Measurements from ENCODE around the gene ACAP1. TPM values are rescaled to one million over a fixed set of nuclear protein-coding genes. Genes with fewer than 3 reads are reported as not detected.
A peak's percentile ranks its signal among the peaks of the same experiment; 100 is the strongest.

The ACAP1 gene
- total RNA-seq, 1 donor from 2014 or later = 12.0 TPM

GRCh38 chr17:7313890-7314718, 22.2 kb upstream of the ACAP1 start:
- intact Hi-C loops (cut with DNase I) = no loop called here
- H3K27ac ChIP-seq = peak overlapping the region; percentile 93 to 95
- DNase-seq (ENCODE audit: low spot score in 2 of 2) = no peak
- no peaks in the 10 kb centered on the region for H3K27me3 ChIP-seq
- TF ChIP-seq CTCF (IDR thresholded peaks at IDR 0.05) = no peak
- H3K4me1 ChIP-seq = peaks cover 13 to 41% of the 10 kb centered on the region in 2 donors
- H3K4me3 ChIP-seq = peak overlapping the region; percentile 81 to 88
- H3K9me3 ChIP-seq = no peaks in the 10 kb centered on the region
- H3K36me3 ChIP-seq = peaks cover 66 to 67% of the 10 kb centered on the region in 2 donors

- Histone ChIP-seq H3K4me1 (peaks cover 10 to 33% of the 10 kb centered on the region in 2 donors), H3K27ac (peak within 1 kb of the TSS; percentile 93 to 95), H3K9me3 (no peaks in the 10 kb centered on the region), H3K4me3 (peak within 1 kb of the TSS; percentile 81 to 88), H3K27me3 (no peaks in the 10 kb centered on the region), H3K36me3 (peaks cover 60 to 64% of the 10 kb centered on the region in 2 donors)
- intact Hi-C loops (cut with DNase I) = loop anchor here (1.0 kb wide), 1 partner anchor 14 kb away; the partner anchor contains the start of gene NEURL4
- TF ChIP-seq CTCF (IDR thresholded peaks at IDR 0.05) = no peak
- peak; percentile 61 to 96 for DNase-seq (ENCODE audit: low spot score in 2 of 2)
These were observed 21.4 kb upstream of the ACAP1 start, which contains the start of gene GPS2 for GRCh38 chr17:7314719-7315569. Gene GPS2, minus strand, starts transcription at chr17:7315360. Its CDS starts 308 bp downstream, at chr17:7315052.

DNA sequence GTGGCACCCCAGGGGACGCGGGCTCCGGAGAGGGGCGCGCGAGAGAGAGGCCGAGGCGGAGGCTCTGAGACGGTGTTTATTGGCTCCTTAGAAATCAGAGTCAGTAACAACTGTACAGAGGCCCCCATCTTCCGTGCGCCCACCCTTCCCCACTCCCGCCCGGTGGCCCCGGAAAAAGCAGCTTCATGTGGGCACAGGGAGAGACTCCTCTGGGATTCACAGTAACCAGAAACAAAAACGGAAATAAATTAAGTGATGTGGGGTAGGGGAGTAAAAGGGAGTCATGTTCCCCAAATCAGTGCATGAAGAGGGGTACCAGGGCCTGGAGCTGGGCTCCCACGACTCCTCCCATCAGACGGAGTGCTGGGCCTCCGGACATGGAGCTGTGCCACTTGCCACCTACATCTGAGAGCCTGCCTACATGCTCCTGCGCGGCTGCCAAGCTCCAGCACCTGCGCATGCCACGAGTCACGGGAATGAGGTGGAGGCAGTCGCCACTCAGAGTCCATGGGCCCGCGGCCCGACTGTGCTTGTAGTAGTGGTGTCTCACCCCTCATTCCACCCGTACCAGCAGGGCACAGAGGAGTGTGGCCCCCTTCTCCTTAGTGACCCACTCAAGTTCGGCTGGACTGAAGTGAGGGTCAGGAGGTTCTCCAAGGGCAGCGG, 20.6 kb upstream of the ACAP1 start:
- Histone ChIP-seq H3K9me3 (no peaks in the 10 kb centered on the region), H3K4me1 (peaks cover 10 to 25% of the 10 kb centered on the region in 2 donors), H3K36me3 (peaks cover 60 to 63% of the 10 kb centered on the region in 2 donors), H3K27me3 (no peaks in the 10 kb centered on the region), H3K4me3 (peak overlapping the region; percentile 81 to 88), H3K27ac (peak overlapping the region; percentile 93 to 95)
- no peak for TF ChIP-seq CTCF (IDR thresholded peaks at IDR 0.05)
- no peak for DNase-seq (ENCODE audit: low spot score in 2 of 2)
- intact Hi-C loops (cut with DNase I) = loop anchor here (1.0 kb wide), 1 partner anchor 14 kb away; the partner anchor contains the start of gene NEURL4

DNA sequence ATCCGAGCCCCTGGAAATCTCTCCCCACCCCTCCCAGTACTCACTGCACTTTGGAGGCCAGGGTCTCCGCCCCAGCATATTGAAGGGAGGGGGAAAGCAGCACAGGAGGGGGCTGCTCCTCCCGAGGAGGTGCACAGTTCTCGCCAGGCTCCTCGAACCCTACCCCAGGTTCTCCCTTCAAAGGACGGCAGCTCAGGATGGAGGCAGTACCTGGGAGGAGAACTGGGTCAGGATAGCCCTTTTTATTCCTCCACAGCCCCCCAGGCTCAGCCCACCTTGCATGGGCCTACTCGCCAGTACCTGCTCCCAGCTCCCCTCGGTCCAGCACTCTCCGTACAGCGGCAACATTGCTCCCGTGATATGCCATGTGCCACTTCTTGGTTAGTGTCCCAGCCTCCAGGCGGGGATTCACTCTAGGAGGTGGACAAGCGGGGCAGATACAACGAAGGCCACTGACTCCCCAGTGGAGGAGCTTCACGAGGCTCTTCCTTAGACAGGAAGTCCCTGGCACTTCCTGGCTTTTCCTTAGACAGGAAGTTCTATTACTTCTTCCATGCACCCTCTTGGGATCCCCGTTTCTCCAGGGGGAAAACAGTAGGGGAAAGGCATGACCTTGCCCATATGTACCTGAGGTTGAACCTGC, 19.0 kb upstream of the ACAP1 start:
- H3K4me3 ChIP-seq = no peak overlapping the region
- no peak for TF ChIP-seq CTCF (IDR thresholded peaks at IDR 0.05)
- peaks cover 60 to 63% of the 10 kb centered on the region in 2 donors for H3K36me3 ChIP-seq
- no peak overlapping the region for H3K27ac ChIP-seq
- no peaks in the 10 kb centered on the region for H3K9me3 ChIP-seq
- H3K4me1 ChIP-seq = peaks cover 10 to 24% of the 10 kb centered on the region in 2 donors
- no peak for DNase-seq (ENCODE audit: low spot score in 2 of 2)
- H3K27me3 ChIP-seq = no peaks in the 10 kb centered on the region
- intact Hi-C loops (cut with DNase I) = no loop called here
